ENCODE measurements around the gene COMP.

COMP gene

GRCh38 chr19:18782559-18783225, 8.4 kb downstream of the COMP start:
- no peak for DNase-seq (ENCODE audit: low spot score)

- DNase-seq (ENCODE audit: low spot score): no peak
These were observed 9.1 kb downstream of the COMP start for GRCh38 chr19:18781885-18782527.

- DNase-seq (ENCODE audit: low spot score): no peak
These were observed 10.0 kb downstream of the COMP start for GRCh38 chr19:18781047-18781600.

- no peak for DNase-seq (ENCODE audit: low spot score)
These were observed 10.5 kb downstream of the COMP start for GRCh38 chr19:18780631-18781030.

GRCh38 chr19:18780081-18780480, 11.0 kb downstream of the COMP start:
- DNase-seq (ENCODE audit: low spot score): no peak

- no peak for DNase-seq (ENCODE audit: low spot score)
These were observed 12.1 kb downstream of the COMP start for GRCh38 chr19:18778826-18779495.

GRCh38 chr19:18778076-18778389, 13.1 kb downstream of the COMP start:
- DNase-seq (ENCODE audit: low spot score): no peak

- no peak for DNase-seq (ENCODE audit: low spot score)
These were observed 13.6 kb downstream of the COMP start for GRCh38 chr19:18777301-18778075.

- DNase-seq (ENCODE audit: low spot score): no peak
These were observed 14.4 kb downstream of the COMP start for GRCh38 chr19:18776736-18777135.

GRCh38 chr19:18776288-18776594, 14.9 kb downstream of the COMP start:
- DNase-seq (ENCODE audit: low spot score): no peak

GRCh38 chr19:18775586-18776287, 15.4 kb downstream of the COMP start:
- no peak for DNase-seq (ENCODE audit: low spot score)

- DNase-seq (ENCODE audit: low spot score): no peak
These were observed 16.2 kb downstream of the COMP start for GRCh38 chr19:18774782-18775444.

- DNase-seq (ENCODE audit: low spot score): no peak
These were observed 17.0 kb downstream of the COMP start for GRCh38 chr19:18774107-18774506.

GRCh38 chr19:18773682-18774081, 17.4 kb downstream of the COMP start:
- no peak for DNase-seq (ENCODE audit: low spot score)

GRCh38 chr19:18772620-18773587, 18.2 kb downstream of the COMP start:
- no peak for DNase-seq (ENCODE audit: low spot score)

- DNase-seq (ENCODE audit: low spot score): no peak
These were observed 19.5 kb downstream of the COMP start for GRCh38 chr19:18771328-18772242.

- no peak for DNase-seq (ENCODE audit: low spot score)
These were observed 20.3 kb downstream of the COMP start for GRCh38 chr19:18770663-18771327.

GRCh38 chr19:18769989-18770528, 21.0 kb downstream of the COMP start:
- no peak for DNase-seq (ENCODE audit: low spot score)

All from globus pallidus (tissue), 1 donor.